ENCODE measurements around the gene GALK2. TPM values are rescaled to one million over a fixed set of nuclear protein-coding genes. Genes with fewer than 3 reads are reported as not detected.

Gene GALK2
- total and polyA plus RNA-seq, 2 of the 8 experiments (the other 6 are each of a cell fraction or from before 2014, with no cell fraction given), result 8.7 to 16.1 TPM

- Histone ChIP-seq H3K27me3 (replicated peaks in 1 of 4; ENCODE audit: control insufficient read depth in 3 of 4, extremely low read depth in 1 of 4, insufficient read depth in 3 of 4, low read length in 3 of 4) (no peaks in the 10 kb centered on the region), H3K14ac (ENCODE audit: insufficient read length) (no peak overlapping the region), H3K23ac (ENCODE audit: insufficient read length) (no peak overlapping the region), H2BK15ac (ENCODE audit: low read length) (no peak overlapping the region), H2BK20ac (ENCODE audit: low read length) (no peak overlapping the region), H2AFZ (ENCODE audit: low read length) (no peak overlapping the region), H2BK120ac (replicated peaks; ENCODE audit: low read depth, low read length) (no peak overlapping the region), H4K5ac (ENCODE audit: insufficient read length, low read depth, low read length) (no peak overlapping the region), H3K56ac (replicated peaks; ENCODE audit: insufficient read length, low read depth, low read length) (no peak overlapping the region), H2BK12ac (ENCODE audit: low read depth, low read length) (no peak overlapping the region), H3K79me1 (ENCODE audit: low read depth, low read length) (no peaks in the 10 kb centered on the region), H3K27ac (ENCODE audit: low read depth, low read length) (no peak overlapping the region), H3K4me3 (ENCODE audit: extremely low read depth in 1 of 4, insufficient read depth in 2 of 4, low read depth in 3 of 4, low read length in 4 of 4) (no peak overlapping the region), H4K8ac (ENCODE audit: extremely low read depth, insufficient read depth, low read length) (no peak overlapping the region), H3K79me2 (ENCODE audit: control insufficient read depth in 1 of 2, insufficient read depth in 2 of 2, low read length in 2 of 2) (no peaks in the 10 kb centered on the region), H4K20me1 (replicated peaks in 1 of 2; ENCODE audit: control insufficient read depth in 1 of 2, insufficient read depth in 2 of 2, low read length in 2 of 2) (no peaks in the 10 kb centered on the region), H3K4ac (replicated peaks; ENCODE audit: insufficient read length, low read depth, low read length) (no peak overlapping the region), H2BK5ac (ENCODE audit: low read depth, low read length) (no peak overlapping the region), H3K9me3 (ENCODE audit: insufficient read depth in 2 of 2, low read depth in 1 of 2, low read length in 1 of 2) (no peaks in the 10 kb centered on the region), H3K36me3 (ENCODE audit: control insufficient read depth in 2 of 4, insufficient read depth in 4 of 4, low read length in 3 of 4) (no peaks in the 10 kb centered on the region), H3K4me2 (ENCODE audit: insufficient read depth in 1 of 2, low read depth in 2 of 2, low read length in 2 of 2) (no peak overlapping the region), H3K23me2 (ENCODE audit: low read depth, low read length) (no peaks in the 10 kb centered on the region), H3K9ac (replicated peaks in 1 of 4; ENCODE audit: extremely low read depth in 1 of 4, low read depth in 3 of 4, low read length in 3 of 4) (no peak overlapping the region), H4K91ac (replicated peaks; ENCODE audit: insufficient read length, low read length) (no peak overlapping the region), H2AK5ac (ENCODE audit: low read depth, low read length) (no peak overlapping the region), H3K4me1 (replicated peaks in 1 of 4; ENCODE audit: control insufficient read depth in 3 of 4, insufficient read depth in 4 of 4, low read length in 3 of 4) (peaks cover 0 to 5% (median under 1%) of the 10 kb centered on the region in 4 experiments; a peak in 3 of 7 replicates), H3K18ac (ENCODE audit: extremely low read depth, low read length) (no peak overlapping the region)
- TF ChIP-seq RAD21 (IDR thresholded peaks at IDR 0.05 in 1 of 2, conservative IDR thresholded peaks at IDR 0.05 in 1 of 2; ENCODE audit: low read depth in 2 of 2, low read length in 2 of 2) (no peak), BCL11A (IDR thresholded peaks at IDR 0.05; ENCODE audit: low read depth in 2 of 2, low read length in 2 of 2) (no peak), GABPA (IDR thresholded peaks at IDR 0.05; ENCODE audit: borderline replicate concordance, insufficient read depth, low read length) (no peak), KDM4A (IDR thresholded peaks at IDR 0.05; ENCODE audit: low read depth, low read length, severe bottlenecking) (no peak), TCF12 (IDR thresholded peaks at IDR 0.05; ENCODE audit: low read depth, low read length) (no peak), ATF3 (IDR thresholded peaks at IDR 0.05; ENCODE audit: insufficient read depth, low read depth, low read length) (no peak), HDAC2 (IDR thresholded peaks at IDR 0.05; ENCODE audit: borderline replicate concordance in 1 of 2, low read depth in 2 of 2, low read length in 2 of 2) (no peak), SAP30 (IDR thresholded peaks at IDR 0.05; ENCODE audit: insufficient read depth, insufficient replicate concordance, low read length) (no peak)
- POLR2A ChIA-PET (ENCODE audit: partially characterized antibody), result interaction anchor here (0.9 kb wide), 1 partner anchor 50 kb away, joined by 3 read pairs; no protein-coding TSS in a partner anchor
- CTCF ChIA-PET (ENCODE audit: partially characterized antibody), result no interaction called here
- DNase-seq (ENCODE audit: low read depth in 1 of 2, low spot score in 2 of 2), result no peak
- FAIRE-seq, result no peak
Measured at GRCh38 chr15:49343546-49343945, 173.5 kb downstream of the GALK2 start.

Measured in H1 (cell line).